Esophagus muscularis mucosa (tissue), 4 donors: Measurements from ENCODE around the gene ASB4. TPM values are rescaled to one million over a fixed set of nuclear protein-coding genes. Genes with fewer than 3 reads are reported as not detected.
"Not testable (repeated sequence)": the region's sequence is repeated elsewhere in the genome, so short reads cannot be mapped to it uniquely, and the experiment has no call there.

Source experiments
- DNase-seq: peaks from one replicate; pipeline ENCODE4 v3.0.0-alpha.2; 2017; ENCODE audit errors: extremely low spot score
- H3K27ac ChIP-seq, 4 donors: fragments of 200-600 bp; sonication (generic); replicated peaks in 1 of 4; 1 replicate in 3 of 4; 2 replicates in 1 of 4; pipeline ENCODE4 v1.5.1; 2016 to 2019; ENCODE audit warnings: mild to moderate bottlenecking in 1 of 4
- H3K27me3 ChIP-seq, 4 donors: fragments of 200-600 bp; sonication (generic); one replicate each; pipeline versions ENCODE4 v1.5.1 to v1.6.0; 2016 to 2019
- H3K36me3 ChIP-seq, 4 donors: fragments of 200-600 bp; sonication (generic); one replicate each; pipeline ENCODE4 v1.5.1; 2016 to 2019
- H3K4me1 ChIP-seq, 4 donors: fragments of 200-600 bp; sonication (generic); one replicate each; pipeline ENCODE4 v1.5.1; 2016 to 2019
- H3K4me3 ChIP-seq, 4 donors: fragments of 200-600 bp; sonication (generic); 1 replicate in 2 of 4; 2 replicates in 2 of 4; pipeline ENCODE4 v1.5.1; 2016 to 2019; ENCODE audit warnings: mild to moderate bottlenecking in 4 of 4, moderate library complexity in 1 of 4
- H3K9me3 ChIP-seq, 4 donors: fragments of 200-600 bp; sonication (generic); 1 replicate in 3 of 4; 2 replicates in 1 of 4; pipeline ENCODE4 v1.5.1; 2016 to 2019
- EP300 ChIP-seq: sonication (generic); formaldehyde crosslinking; IDR thresholded peaks from one replicate; pipeline ENCODE4 v1.6.1; 2017; ENCODE audit warnings: antibody characterized with exemption
- POLR2A ChIP-seq: fragments of 450-650 bp; IDR thresholded peaks from one replicate; pipeline ENCODE4 v1.6.1; 2017; ENCODE audit warnings: antibody characterized with exemption, moderate library complexity, mild to moderate bottlenecking, low read depth
- POLR2AphosphoS5 ChIP-seq, 2 donors: sonication (generic); formaldehyde crosslinking; IDR thresholded peaks; one replicate each; pipeline ENCODE4 v1.6.1; 2017; ENCODE audit warnings: antibody characterized with exemption in 2 of 2
- WGBS: methylation state at CpG from one replicate; pipeline ENCODE4 v1.1.5; 2018; 5-methylcytosine and 5-hydroxymethylcytosine counted together
- intact Hi-C: fragments of 100-400 bp; cut with DNase I; formaldehyde crosslinking; loops from one replicate; pipeline ENCODE4 v1.15.1; 2023
- total RNA-seq, 4 donors: library from RNA; depleted of rRNA; stranded (reverse); fragments of >200 nt; gene quantifications; one replicate each; pipeline versions ENCODE4 v1.1.0 to v1.2.1, GENCODE V29; 2016
- TF ChIP-seq, protein P1 (sequence below), 3 experiments: fragments of 200-600 bp in 2 of 3; fragments of 450-650 bp in 1 of 3; sonication (generic) in 2 of 3; IDR thresholded peaks; one replicate each; pipeline ENCODE4 v1.5.1; 2017 to 2019; ENCODE audit warnings: antibody characterized with exemption in 3 of 3, mild to moderate bottlenecking in 2 of 3, moderate library complexity in 1 of 3

ASB4 gene
- total RNA-seq, 4 donors from 2014 or later, result under 0.01 to 0.32 TPM; not detected in 2

DNA sequence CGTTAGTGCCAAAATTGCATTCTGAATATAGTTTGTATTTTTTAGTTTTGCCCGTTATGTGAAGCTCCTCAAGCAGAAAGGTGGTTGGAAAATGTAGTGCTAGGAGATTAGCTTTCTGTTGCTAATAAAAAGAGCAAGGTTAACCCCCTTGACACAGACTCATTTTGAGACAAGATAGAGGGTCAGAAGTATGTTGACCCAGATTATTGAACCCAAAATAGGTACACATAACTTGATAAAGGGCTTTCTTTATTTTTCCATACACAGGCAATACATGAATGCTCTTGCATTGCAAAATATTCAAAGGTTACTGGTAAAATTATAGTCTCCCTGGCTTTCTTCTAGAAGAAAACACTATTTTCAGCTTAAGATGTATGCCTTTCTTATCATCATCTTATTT is 40.9 kb upstream of the ASB4 start:
- DNase-seq, result no peak
- intact Hi-C loops, result no loop called here
- TF ChIP-seq POLR2AphosphoS5 (IDR thresholded peaks at IDR 0.05) (no peak), POLR2A (no peak), EP300 (no peak)
- TF ChIP-seq, protein P1, sequence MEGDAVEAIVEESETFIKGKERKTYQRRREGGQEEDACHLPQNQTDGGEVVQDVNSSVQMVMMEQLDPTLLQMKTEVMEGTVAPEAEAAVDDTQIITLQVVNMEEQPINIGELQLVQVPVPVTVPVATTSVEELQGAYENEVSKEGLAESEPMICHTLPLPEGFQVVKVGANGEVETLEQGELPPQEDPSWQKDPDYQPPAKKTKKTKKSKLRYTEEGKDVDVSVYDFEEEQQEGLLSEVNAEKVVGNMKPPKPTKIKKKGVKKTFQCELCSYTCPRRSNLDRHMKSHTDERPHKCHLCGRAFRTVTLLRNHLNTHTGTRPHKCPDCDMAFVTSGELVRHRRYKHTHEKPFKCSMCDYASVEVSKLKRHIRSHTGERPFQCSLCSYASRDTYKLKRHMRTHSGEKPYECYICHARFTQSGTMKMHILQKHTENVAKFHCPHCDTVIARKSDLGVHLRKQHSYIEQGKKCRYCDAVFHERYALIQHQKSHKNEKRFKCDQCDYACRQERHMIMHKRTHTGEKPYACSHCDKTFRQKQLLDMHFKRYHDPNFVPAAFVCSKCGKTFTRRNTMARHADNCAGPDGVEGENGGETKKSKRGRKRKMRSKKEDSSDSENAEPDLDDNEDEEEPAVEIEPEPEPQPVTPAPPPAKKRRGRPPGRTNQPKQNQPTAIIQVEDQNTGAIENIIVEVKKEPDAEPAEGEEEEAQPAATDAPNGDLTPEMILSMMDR (IDR thresholded peaks at IDR 0.05), result no peak
- no peaks in the 10 kb centered on the region for H3K27me3 ChIP-seq
- no peak overlapping the region for H3K4me3 ChIP-seq
- no peak overlapping the region for H3K27ac ChIP-seq
- H3K4me1 ChIP-seq, result no peaks in the 10 kb centered on the region
- WGBS, result 65% methylated on average over 2 of the region's 2 CpGs
- H3K9me3 ChIP-seq, result no peaks in the 10 kb centered on the region
- no peaks in the 10 kb centered on the region for H3K36me3 ChIP-seq

DNA sequence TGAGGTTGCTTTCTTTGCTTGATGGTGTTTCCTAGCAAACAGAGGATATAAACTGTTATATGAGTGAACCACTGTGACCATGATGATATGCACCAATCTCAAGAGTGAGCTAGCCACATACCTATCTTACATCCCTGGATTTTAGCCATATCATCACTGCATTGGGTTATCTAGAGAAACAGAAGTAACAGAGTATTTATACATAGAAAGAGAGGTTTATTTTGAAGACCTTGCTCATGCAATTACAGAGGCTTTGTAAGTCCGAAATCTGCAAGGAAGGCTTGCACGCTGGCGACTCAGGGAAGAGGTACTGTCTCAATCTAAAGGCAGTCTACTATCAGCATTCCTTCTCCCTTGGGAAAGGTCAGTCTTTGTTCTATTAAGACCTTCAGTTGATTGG is 39.1 kb upstream of the ASB4 start:
- no peak overlapping the region for H3K27ac ChIP-seq
- peak; percentile 66 for DNase-seq
- WGBS, result 99% methylated on average over 3 of the region's 3 CpGs

DNA sequence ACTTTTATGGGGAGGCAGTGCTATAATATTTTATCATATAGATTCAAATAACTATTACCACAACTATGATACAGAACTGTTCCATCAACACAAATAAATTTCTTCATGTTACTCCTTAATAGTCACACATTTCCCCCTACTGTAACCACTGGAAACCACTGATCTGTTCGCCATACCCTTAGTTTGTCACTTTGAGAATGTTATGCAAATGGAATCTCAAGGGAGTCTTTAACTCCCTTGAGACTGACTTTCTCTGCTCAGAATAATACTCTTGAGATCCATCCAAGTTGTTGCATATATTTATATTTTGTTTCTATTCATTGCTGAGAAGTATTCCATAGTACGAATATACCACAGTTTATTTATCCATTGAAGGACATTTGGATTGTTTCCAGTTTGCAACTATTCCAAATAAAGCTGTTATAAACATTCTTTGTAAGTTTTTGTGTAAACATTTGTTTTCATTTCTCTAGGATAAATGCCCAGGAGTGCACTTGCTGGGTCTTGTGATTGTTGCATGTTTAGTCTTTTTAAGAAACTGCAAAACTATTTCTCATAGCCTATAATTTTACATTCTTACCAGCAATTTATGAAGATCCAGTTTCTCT is 31.2 kb upstream of the ASB4 start:
- Histone ChIP-seq H3K27me3 (no peaks in the 10 kb centered on the region), H3K9me3 (peaks cover 0 to 8% (median 0%) of the 10 kb centered on the region in 4 donors), H3K27ac (no peak overlapping the region), H3K36me3 (no peaks in the 10 kb centered on the region), H3K4me3 (no peak overlapping the region), H3K4me1 (no peaks in the 10 kb centered on the region)
- no peak for DNase-seq
- TF ChIP-seq POLR2A (no peak), EP300 (no peak)
- TF ChIP-seq, protein P1 (IDR thresholded peaks at IDR 0.05), result no peak
- intact Hi-C loops, result no loop called here
- WGBS, result 53% methylated on average over 2 of the region's 2 CpGs

More for the DNA sequence above, 39.1 kb upstream of the ASB4 start:
- H3K4me3 ChIP-seq, result no peak overlapping the region
- no peaks in the 10 kb centered on the region for H3K4me1 ChIP-seq
- H3K27me3 ChIP-seq, result no peaks in the 10 kb centered on the region
- no peaks in the 10 kb centered on the region for H3K36me3 ChIP-seq
- TF ChIP-seq POLR2A (no peak), EP300 (no peak), POLR2AphosphoS5 (IDR thresholded peaks at IDR 0.05) (no peak)
- TF ChIP-seq, protein P1 (IDR thresholded peaks at IDR 0.05), result no peak
- intact Hi-C loops, result no loop called here
- no peaks in the 10 kb centered on the region for H3K9me3 ChIP-seq

GRCh38 chr7:95457947-95458346 is 27.8 kb upstream of the ASB4 start:
- Histone ChIP-seq H3K9me3 (peaks cover 0 to 8% (median 0%) of the 10 kb centered on the region in 4 donors), H3K36me3 (no peaks in the 10 kb centered on the region), H3K27ac (no peak overlapping the region), H3K4me3 (no peak overlapping the region), H3K27me3 (peaks cover 0 to 3% (median 0%) of the 10 kb centered on the region in 4 donors), H3K4me1 (no peaks in the 10 kb centered on the region)
- no peak for DNase-seq
- intact Hi-C loops, result no loop called here
- TF ChIP-seq POLR2AphosphoS5 (IDR thresholded peaks at IDR 0.05) (no peak), POLR2A (no peak)

- 94% methylated on average over 2 of the region's 2 CpGs for WGBS
- H3K27ac ChIP-seq, H3K4me1 ChIP-seq, H3K4me3 ChIP-seq, H3K9me3 ChIP-seq, H3K36me3 ChIP-seq, intact Hi-C loops, H3K27me3 ChIP-seq, DNase-seq: not testable (repeated sequence)
These were observed 25.1 kb upstream of the ASB4 start for GRCh38 chr7:95460653-95461052.
